T-helper 17 cell (primary cell): Measurements from ENCODE around the gene CDCA4. TPM values are rescaled to one million over a fixed set of nuclear protein-coding genes. Genes with fewer than 3 reads are reported as not detected.
"Not testable (repeated sequence)": the region's sequence is repeated elsewhere in the genome, so short reads cannot be mapped to it uniquely, and the experiment has no call there.

Source experiments
- ATAC-seq: fragments of 150-1000 bp; cut with Tn5 transposase; 2 replicates; pipeline ENCODE4 v1.10.0; 2021; ENCODE audit warnings: mild to moderate bottlenecking, moderate library complexity
- DNase-seq, 3 donors: peaks; one replicate each; pipeline versions ENCODE4 v3.0.0 to v3.0.0-alpha.2; 2020 to 2021
- H3K9me3 ChIP-seq: one replicate; pipeline ENCODE4 v1.7.0; 2013; ENCODE audit warnings: low read length, mild to moderate bottlenecking; ENCODE audit not compliant: control insufficient read depth, poor library complexity, severe bottlenecking
- H3K27ac Mint-ChIP-seq: one replicate; pipeline ENCODE4 v1.8.0; 2022; ENCODE audit warnings: mild to moderate bottlenecking, moderate library complexity, mixed read lengths
- H3K27me3 Mint-ChIP-seq: one replicate; pipeline ENCODE4 v1.8.0; 2022; ENCODE audit warnings: mixed read lengths
- H3K36me3 Mint-ChIP-seq: one replicate; pipeline ENCODE4 v1.8.0; 2022; ENCODE audit warnings: low read depth, mixed read lengths
- H3K4me1 Mint-ChIP-seq: one replicate; pipeline ENCODE4 v1.8.0; 2022; ENCODE audit warnings: mild to moderate bottlenecking, mixed read lengths
- H3K4me3 Mint-ChIP-seq: one replicate; pipeline ENCODE4 v1.8.0; 2022; ENCODE audit warnings: mild to moderate bottlenecking, moderate library complexity, mixed read lengths
- total RNA-seq, 4 donors: library from RNA in 2 of 4; stranded (reverse) in 2 of 4; gene quantifications; one replicate each; pipeline ENCODE4 v1.2.3 and lab custom pipeline; 2022 to 2026

CDCA4 gene
- total RNA-seq, 2 donors from 2014 or later = 16.1 to 18.4 TPM

DNA sequence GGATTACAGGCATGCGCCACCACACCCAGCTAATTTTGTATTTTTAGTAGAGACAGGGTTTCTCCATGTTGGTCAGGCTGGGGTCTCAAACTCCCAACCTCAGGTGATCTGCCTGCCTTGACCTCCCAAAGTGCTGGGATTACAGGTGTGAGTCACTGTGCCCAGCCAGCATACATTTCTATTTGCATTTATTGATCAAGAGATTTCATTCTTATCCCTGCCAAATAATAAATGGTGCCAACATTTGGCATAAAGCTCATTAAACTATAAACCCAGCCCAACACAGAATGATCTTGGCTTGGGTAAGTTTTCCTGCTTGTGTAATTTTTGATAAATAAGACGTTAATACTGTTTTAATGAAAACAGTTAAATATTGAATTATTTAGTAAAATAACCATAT is 14.7 kb upstream of the CDCA4 start:
- not testable (repeated sequence) for H3K27me3 Mint-ChIP-seq, H3K36me3 Mint-ChIP-seq, DNase-seq, H3K9me3 ChIP-seq, H3K4me3 Mint-ChIP-seq, H3K4me1 Mint-ChIP-seq, ATAC-seq, H3K27ac Mint-ChIP-seq

DNA sequence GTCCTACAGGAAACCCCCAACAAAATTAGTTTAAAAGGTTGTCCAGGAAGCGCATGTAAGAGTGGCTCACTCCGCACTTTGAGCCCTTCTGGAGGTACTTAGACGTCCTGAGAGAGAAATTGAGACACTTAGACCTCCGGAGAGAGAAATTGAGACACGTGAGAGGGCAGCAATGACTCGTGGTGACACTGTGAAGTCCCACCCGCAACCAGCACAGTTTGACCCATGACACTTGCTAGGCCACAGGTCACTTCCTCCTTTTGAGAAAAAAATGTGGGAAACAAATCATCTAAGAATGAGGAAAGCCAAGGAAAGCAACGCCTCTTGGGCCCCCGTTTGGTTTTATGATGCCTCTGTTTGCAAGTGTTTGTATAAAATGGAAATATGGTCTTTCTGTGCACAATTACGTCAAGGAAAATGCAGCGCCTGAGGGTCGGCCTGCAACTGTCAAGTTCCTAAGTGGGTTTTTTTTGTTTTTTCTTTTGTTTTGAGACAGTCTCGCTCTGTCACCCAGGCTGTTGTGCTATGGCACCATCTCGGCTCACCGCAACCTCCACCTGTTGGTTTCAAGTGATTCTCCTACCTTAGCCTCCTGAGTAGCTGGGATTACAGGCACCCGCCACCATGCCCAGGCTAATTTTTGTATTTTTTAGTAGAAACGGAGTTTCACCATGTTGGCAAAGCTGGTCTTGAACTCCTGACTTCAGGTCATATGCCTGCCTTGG is 13.6 kb upstream of the CDCA4 start:
- ATAC-seq = no peak
- Mint-ChIP-seq H3K36me3 (peaks cover 2% of the 10 kb centered on the region), H3K27me3 (no peaks in the 10 kb centered on the region), H3K4me3 (no peak overlapping the region), H3K4me1 (peaks cover 3% of the 10 kb centered on the region), H3K27ac (no peak overlapping the region)
- no peaks in the 10 kb centered on the region for H3K9me3 ChIP-seq
- no peak for DNase-seq

DNA sequence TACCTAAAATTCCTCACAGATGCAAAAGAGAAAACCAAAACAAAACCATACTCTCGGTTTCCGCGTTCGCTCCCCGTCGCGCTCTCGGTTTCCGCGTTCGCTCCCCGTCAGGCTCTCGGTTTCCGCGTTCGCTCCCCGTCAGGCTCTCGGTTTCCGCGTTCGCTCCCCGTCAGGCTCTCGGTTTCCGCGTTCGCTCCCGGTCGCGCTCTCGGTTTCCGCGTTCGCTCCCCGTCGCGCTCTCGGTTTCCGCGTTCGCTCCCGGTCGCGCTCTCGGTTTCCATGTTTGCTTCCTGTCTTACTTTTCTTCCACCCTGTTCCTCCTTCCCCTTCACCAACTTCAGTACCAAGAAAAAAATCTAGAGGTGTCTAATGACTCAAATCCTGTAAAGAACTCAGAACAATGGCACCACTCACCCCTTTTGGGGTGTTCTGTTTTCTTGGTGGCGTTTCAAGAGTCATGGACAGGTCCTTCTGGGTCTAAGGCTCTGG is 12.6 kb upstream of the CDCA4 start:
- peak overlapping the region; percentile 94 for H3K27ac Mint-ChIP-seq
- ATAC-seq (peak; percentile 23), DNase-seq (peak in 1 of 3 donors; percentile 30)
- not testable (repeated sequence) for H3K4me1 Mint-ChIP-seq, H3K36me3 Mint-ChIP-seq, H3K9me3 ChIP-seq, H3K27me3 Mint-ChIP-seq
- H3K4me3 Mint-ChIP-seq = peak overlapping the region; percentile 91

DNA sequence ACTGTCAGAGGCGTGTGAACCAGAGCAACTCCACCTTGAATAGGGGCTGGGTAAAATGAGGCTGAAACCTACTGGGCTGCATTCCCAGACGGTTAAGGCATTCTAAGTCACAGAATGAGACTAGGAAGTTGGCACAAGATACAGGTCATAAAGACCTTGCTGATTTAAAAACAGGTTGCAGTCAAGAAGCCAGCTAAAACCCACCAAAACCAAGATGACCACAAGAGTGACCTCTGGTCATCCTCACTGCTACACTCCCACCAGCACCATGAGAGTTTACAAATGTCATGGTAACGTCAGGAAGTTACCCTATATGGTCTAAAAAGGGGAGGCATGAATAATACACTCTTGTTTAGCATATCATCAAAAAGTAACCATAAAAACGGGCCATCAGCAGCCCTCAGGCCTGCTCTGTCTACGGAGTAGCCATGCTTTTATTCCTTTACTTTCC is 11.6 kb upstream of the CDCA4 start:
- ATAC-seq, H3K36me3 Mint-ChIP-seq, H3K9me3 ChIP-seq, H3K27ac Mint-ChIP-seq, H3K27me3 Mint-ChIP-seq, H3K4me1 Mint-ChIP-seq, DNase-seq: not testable (repeated sequence)
- peak overlapping the region; percentile 31 for H3K4me3 Mint-ChIP-seq

DNA sequence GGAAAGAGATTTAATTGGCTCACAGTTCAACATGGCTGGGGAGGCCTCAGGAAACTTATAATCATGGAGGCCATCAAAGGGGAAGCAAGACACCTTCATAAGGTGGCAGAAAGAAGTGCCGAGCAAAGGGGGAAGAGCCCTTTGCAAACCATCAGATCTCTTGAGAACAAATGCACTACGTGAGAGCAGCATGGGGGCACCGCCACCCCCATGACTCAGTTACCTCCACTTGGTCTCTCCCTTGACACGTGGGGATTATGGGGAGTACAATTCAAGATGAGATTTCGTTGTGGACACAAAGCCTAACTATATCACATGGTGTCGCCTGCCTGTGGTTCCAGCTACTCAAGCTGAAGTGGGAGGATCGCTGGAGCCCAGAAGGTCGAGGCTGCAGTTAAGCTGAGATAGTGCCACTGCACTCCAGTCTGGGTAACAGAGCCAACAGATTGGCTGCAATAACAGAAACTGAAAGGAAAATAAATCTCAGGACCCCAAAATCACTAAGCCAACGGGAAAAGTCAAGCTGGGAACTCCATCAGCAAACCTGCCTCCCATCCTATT is 10.0 kb upstream of the CDCA4 start:
- Mint-ChIP-seq H3K27me3 (no peaks in the 10 kb centered on the region), H3K4me3 (no peak overlapping the region), H3K36me3 (peaks cover 2% of the 10 kb centered on the region), H3K4me1 (peaks cover 10% of the 10 kb centered on the region), H3K27ac (no peak overlapping the region)
- no peaks in the 10 kb centered on the region for H3K9me3 ChIP-seq
- ATAC-seq = no peak
- no peak for DNase-seq

DNA sequence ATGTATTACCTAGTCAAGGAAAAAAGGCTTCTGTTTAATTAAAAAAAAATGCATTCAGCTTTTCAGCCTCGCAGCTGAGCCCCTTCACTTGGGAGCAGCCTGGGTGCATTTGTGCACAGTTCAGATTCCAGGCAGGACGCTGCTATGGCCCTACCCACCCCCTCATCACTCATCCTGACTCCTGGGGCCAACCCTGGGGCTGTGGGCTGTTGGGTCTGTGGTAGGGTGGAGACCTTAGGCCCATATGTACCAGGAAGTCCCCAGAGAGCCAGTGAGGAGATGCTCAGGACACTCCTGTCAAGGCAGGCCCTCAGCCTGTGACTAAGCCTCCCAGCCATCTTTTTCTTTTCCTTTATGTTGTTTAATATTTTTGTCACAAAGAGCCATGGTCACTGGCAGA is 9.3 kb upstream of the CDCA4 start:
- Mint-ChIP-seq H3K27me3 (no peaks in the 10 kb centered on the region), H3K4me3 (no peak overlapping the region), H3K27ac (no peak overlapping the region), H3K36me3 (peaks cover 2% of the 10 kb centered on the region), H3K4me1 (peaks cover 14% of the 10 kb centered on the region)
- no peak for ATAC-seq
- no peak for DNase-seq
- H3K9me3 ChIP-seq = no peaks in the 10 kb centered on the region

DNA sequence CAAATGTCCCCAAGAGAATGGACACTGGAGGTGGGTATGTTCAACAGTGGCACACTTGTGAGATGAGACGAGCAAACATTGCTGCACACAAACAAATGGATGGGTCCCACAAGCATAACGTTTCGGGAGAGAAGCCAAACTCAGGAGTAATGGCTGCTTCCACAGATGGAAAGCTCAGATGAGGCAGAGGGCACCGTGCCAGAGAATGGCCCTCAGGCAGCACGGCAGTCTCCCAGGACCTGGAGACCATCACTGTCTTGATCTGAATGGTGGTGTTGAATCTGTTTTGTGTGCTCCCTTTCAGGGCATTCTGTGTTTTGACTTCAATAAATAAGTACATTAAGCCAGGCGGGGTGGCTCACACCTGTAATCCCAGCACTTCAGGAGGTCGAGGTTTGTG is 8.5 kb upstream of the CDCA4 start:
- H3K27me3 Mint-ChIP-seq = no peaks in the 10 kb centered on the region
- ATAC-seq = no peak
- H3K27ac Mint-ChIP-seq = no peak overlapping the region
- H3K9me3 ChIP-seq = no peaks in the 10 kb centered on the region
- peaks cover 2% of the 10 kb centered on the region for H3K36me3 Mint-ChIP-seq
- H3K4me3 Mint-ChIP-seq = no peak overlapping the region
- DNase-seq = no peak
- H3K4me1 Mint-ChIP-seq = peaks cover 14% of the 10 kb centered on the region

DNA sequence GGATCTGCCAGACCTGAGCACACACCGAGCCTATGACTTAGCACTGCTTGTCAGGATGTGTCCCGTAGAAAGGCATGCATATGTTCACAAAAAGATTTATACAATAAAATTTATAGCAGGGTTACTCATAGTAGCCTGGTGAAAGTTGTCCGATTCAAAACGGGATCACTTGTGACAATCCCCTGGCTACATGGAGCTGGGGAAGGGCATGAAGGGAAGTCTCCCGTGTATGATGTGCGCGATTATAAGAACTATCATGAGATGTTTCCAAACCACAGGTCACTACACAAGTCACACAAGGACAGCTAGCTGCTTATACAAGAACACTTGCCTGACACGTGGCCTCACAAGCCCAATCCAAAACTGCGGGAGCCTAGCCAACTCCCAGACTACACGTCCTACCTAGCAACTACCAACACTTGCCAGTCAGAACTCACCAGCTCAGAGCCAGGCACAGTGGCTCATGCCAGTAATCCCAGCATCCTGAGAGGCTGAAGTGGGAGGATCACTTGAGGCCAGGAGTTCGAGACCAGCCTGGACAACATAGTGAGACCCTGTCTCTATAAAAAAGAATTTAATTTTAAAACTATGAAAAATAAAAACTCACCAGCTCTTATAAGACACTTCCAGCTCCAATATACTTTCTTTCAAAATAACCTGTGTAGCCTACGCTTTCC is 7.5 kb upstream of the CDCA4 start:
- DNase-seq (no peak), ATAC-seq (no peak)
- Mint-ChIP-seq H3K27ac (no peak overlapping the region), H3K4me3 (no peak overlapping the region), H3K36me3 (no peaks in the 10 kb centered on the region), H3K4me1 (peaks cover 14% of the 10 kb centered on the region), H3K27me3 (no peaks in the 10 kb centered on the region)
- H3K9me3 ChIP-seq = no peaks in the 10 kb centered on the region

DNA sequence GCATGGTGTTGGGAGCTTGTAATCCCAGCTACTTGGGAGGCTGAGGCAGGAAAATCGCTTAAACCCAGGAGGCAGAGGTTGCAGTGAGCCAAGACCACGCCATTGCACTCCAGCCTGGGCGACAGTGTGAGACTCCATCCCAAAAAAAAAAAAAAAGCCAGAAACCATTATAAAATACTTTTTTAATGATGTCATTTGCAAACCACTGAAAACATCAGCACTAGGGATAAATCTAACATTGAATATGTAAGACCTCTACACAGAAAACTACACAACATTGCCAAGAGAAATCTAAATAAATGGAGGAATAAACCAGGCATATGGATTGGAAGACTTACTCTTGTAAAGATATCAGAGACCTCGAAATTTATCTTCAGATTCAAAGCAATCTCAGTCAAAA is 6.8 kb upstream of the CDCA4 start:
- Mint-ChIP-seq H3K4me1 (peaks cover 14% of the 10 kb centered on the region), H3K27ac (peak overlapping the region; percentile 85)
- H3K4me3 Mint-ChIP-seq, DNase-seq, ATAC-seq, H3K36me3 Mint-ChIP-seq, H3K27me3 Mint-ChIP-seq, H3K9me3 ChIP-seq: not testable (repeated sequence)

DNA sequence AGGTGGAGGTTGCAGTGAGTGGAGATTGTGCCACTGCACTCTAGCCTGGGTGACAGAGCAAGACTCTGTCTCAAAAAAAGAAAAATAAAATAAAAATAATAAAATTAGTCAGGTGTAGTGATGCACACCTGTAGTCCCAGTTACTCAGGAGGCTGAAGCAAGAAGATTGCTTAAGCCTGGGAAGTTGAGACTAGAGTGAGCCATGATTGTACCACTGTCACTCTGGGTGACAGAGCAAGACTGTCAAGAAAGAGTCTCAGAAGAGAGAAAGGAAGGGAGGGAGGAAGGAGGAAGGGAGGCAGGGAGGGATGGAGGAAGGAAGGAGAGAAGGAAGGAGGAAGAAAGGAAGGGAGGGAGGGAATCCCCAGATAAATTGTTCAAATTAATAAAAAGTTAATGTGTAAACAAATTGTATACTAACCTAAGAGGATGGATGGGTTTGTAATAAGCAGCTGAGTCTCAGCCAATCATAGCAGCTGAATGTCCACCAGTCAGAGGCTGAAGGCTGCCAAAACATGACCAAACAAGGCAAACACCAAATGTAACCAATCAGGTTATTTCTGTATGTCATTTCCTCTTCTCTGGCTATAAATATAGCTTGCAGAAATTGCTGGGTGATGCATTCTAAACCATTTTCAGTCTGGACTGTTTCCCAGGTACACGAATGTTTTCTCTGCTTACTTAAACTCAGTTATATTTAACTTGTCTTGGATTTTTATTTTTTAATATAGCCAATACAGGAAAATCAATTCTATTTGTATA is 6.1 kb upstream of the CDCA4 start:
- Mint-ChIP-seq H3K27me3 (no peaks in the 10 kb centered on the region), H3K27ac (peak overlapping the region; percentile 85), H3K36me3 (no peaks in the 10 kb centered on the region), H3K4me3 (no peak overlapping the region), H3K4me1 (peaks cover 14% of the 10 kb centered on the region)
- no peak for DNase-seq
- ATAC-seq = no peak
- H3K9me3 ChIP-seq = no peaks in the 10 kb centered on the region

DNA sequence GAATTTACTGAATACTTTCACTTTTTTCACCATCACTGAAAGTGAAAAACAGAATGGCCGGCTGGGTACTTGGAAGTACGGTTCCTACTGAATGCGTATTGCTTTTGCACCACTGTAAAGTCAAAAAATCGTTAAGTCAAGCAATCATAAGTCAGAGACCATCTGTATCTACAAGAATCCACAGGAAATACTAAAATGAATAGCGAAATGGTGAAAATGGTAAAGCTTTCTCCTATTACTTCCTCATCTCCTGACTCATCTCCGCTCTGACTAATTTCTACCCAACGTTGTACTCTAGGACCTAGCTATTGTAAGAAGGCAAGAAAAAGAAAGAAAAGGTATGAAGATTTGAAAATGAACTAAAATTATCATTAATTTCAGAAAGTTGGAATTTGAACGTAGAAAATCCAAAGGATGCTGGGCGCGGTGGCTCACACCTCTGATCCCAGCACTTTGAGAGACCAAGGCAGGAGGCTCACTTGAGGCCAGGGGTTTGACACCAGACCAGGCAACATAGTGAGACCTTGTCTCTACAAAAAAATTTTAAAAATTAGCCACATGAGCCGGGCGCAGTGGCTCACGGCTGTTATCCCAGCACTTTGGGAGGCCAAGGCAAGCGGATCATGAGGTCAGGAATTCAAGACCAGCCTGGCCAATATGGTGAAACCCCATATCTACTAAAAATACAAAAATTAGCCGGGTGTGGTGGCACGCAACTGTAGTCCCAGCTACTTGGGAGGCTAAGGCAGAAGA is 5.3 kb upstream of the CDCA4 start:
- H3K36me3 Mint-ChIP-seq = no peaks in the 10 kb centered on the region
- DNase-seq = no peak
- no peaks in the 10 kb centered on the region for H3K9me3 ChIP-seq
- H3K27me3 Mint-ChIP-seq = no peaks in the 10 kb centered on the region
- no peak for ATAC-seq
- H3K27ac Mint-ChIP-seq = peak overlapping the region; percentile 85
- H3K4me1 Mint-ChIP-seq = peaks cover 19% of the 10 kb centered on the region
- H3K4me3 Mint-ChIP-seq = peak overlapping the region; percentile 9

DNA sequence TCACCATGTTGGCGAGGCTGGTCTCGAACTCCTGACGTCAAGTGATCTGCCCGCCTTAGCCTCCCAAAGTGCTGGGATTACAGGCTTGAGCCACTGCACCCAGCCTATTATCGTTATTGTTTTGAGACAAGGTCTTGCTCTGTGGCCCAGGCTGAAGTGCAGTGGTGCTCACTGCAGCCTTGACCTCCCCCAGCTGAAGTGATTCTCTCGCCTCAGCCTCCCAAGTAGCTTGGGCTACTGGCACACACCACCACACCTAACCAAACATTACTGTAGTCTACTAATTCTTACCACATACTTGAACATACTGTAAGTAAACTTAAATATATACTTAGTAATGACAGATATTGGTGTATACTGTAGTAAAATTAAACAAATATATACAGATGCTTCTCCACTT is 4.5 kb upstream of the CDCA4 start:
- Mint-ChIP-seq H3K36me3 (no peaks in the 10 kb centered on the region), H3K27me3 (no peaks in the 10 kb centered on the region), H3K27ac (peak overlapping the region; percentile 85), H3K4me3 (no peak overlapping the region), H3K4me1 (peaks cover 19% of the 10 kb centered on the region)
- ATAC-seq (no peak), DNase-seq (no peak)
- H3K9me3 ChIP-seq = no peaks in the 10 kb centered on the region
